HG03460 (cell line): ENCODE results near the gene ETV7.
"Not testable (repeated sequence)": the region's sequence is repeated elsewhere in the genome, so short reads cannot be mapped to it uniquely, and the experiment has no call there.

ENCODE experiments used
- ATAC-seq: cut with Tn5 transposase; IDR thresholded peaks from one replicate; pipeline ENCODE4 v1.9.1; 2021; ENCODE audit not compliant: unreplicated experiment

The ETV7 gene

DNA sequence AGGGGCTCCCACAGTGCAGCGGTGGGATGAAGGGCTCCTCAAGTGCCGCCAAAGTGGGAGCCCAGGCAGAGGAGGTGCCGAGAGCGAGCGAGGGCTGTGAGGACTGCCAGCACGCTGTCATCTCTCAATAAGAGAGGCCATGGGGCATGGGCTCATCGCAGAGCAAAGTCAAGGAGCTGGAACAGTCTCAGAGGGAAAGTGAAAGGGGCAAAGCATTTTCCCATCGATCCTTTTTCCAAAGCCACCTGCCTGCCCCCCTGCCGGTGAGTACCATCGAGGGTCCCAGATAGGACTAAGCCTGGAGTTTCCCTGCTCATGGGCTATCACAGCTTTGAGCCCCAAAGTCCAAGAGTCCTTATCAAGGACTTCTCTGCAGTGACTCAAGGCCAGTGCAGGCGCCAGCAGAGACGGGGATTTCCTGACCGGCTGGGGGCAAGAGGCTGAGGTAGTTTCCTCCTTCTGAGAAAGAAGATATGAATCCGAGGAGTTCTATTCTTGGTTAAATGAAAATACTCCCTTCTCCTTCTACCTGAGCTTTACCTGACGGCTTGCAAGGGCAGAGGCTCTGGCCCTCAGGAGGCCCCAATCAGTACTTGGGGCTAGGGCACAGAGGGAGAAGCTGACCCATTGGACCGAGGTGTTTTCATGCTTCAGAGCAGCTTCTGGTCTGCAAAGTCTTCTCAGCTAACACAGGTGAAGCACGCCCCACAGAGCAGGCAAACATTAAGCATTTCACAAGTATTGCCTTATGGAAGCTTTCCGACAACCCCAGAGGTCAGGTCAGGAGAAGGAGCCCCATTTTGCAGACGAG is 22.6 kb downstream of the ETV7 start:
- ATAC-seq = no peak

- not testable (repeated sequence) for ATAC-seq
Measured at GRCh38 chr6:36364061-36364635, 23.3 kb downstream of the ETV7 start.

DNA sequence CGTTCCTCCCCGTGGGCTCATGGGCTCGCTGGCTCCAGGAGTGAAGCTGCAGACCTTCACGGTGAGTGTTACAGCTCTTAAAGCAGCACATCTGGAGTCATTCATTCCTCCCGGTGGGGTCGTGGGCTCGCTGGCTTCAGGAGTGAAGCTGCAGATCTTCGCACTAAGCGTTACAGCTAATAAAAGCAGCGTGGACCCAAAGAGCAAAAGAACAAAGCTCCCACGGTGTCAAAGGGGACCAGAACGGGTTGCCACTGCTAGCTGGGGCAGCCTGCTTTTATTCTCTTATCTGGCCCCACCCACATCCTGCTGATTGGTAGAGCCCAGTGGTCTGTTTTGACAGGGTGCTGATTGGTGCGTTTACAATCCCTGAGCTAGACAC is 24.1 kb downstream of the ETV7 start:
- not testable (repeated sequence) for ATAC-seq

DNA sequence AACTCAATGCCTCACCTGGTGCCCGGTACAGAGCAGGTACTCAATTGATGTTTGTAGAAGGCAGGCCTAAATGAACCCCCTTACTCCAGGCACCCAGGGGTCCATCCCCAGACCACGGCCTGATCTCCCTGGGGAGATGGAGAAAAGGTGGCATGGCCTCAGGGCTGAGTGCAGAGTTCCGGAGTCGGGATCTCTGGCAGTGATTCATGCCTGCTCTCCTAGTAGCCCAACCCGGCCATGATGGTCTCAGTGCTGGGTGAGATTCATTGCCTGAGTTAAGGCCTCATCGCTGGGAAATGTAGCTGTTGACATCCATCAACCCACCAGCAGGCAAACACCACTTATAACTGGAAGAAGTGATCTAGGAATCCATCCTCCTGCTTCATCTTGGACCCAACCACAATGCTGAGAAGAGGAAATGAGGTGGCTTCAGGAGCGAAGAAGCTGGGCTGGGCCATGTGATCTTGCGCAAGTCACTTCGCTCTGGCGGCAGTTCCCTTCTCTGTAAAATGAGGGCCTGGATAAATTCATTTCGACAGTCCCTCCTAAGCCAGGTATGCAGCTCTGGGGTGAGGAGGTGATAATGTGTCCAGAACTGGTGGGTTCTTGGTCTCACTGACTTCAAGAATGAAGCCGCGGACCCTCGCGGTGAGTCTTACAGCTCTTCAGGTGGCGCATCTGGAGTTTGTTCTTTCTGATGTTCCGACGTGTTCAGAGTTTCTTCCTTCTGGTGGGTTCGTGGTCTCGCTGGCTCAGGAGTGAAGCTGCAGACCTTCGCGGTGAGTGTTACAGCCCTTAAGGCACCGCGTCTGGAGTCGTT is 24.7 kb downstream of the ETV7 start:
- no peak for ATAC-seq

DNA sequence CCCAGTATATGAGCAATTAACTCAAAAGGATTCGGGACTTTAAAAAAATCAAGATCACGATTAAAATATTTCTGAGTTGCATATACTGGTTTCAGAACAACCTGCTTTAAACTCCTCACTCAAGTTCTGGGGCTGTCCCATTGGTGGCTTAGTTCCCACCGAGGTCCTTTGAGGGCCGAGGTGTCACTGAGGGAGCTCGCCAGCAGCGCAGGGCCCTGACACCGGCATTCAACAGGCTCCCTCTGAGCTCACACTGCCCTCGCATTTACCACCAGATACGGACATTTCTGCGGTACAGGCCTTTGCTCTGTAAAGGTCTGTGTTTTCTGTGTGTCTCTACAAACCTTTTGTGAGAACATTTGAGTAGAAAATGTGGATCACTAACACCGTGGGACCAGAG is 26.4 kb downstream of the ETV7 start:
- ATAC-seq = no peak

GRCh38 chr6:36360241-36361054 is 27.0 kb downstream of the ETV7 start:
- ATAC-seq = no peak

DNA sequence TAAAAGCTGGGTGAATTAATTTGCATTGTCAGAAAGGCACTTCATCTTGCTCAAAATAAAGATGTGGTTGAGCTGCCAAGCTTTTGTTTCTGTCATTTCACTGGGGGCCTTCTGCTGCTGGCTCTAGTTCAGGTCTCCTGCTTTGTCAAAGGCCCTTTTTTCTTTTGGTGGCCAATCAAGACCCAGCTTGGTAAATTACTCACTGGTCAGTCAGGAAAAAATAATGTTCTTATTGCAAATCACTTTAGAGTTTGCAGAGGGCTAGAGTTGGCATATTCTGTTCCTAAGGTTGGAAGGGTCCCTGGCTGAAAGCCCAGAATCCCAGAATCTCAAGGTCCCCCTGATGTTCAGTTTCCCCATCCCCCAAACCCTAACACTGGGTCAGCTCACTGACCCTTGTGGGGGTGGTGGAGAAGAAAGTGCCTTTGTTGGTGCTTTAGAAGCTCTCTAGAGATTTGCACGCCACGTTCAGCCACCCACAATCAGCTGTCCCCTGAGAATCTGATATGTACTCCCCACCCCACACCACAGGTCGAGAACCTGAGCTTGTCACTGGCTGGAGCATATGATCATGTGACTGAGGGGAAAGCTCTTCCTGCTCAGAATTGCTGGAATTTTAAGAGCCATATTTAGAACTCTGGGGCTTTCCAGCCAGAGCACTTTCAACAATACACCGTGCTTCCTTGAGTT is 29.1 kb downstream of the ETV7 start:
- no peak for ATAC-seq

GRCh38 chr6:36357872-36358225 is 29.6 kb downstream of the ETV7 start:
- no peak for ATAC-seq

- ATAC-seq = no peak
Measured at GRCh38 chr6:36355819-36356218, 31.6 kb downstream of the ETV7 start.

DNA sequence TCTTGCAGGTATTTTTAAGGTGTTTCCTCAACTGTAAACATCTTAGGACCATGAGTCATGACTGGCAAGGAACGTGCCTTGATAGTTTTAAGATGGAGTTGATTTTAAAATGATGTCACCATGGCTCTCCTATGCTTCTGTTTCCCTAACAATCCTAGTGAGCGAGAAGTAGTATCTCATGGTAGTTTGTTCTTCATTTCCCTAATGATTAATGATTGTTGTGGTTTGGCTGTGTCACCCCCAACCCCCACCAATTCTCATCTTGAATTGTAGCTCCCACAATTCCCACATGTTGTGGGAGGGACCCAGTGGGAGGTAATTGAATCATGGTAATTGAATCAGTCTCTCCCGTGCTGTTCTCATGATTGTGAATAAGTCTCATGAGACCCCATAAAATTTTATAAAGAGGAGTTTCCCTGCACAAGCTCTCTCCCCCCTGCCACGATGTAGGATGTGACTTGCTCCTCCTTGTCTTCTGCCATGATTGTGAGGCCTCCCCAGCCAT is 34.0 kb downstream of the ETV7 start:
- no peak for ATAC-seq

DNA sequence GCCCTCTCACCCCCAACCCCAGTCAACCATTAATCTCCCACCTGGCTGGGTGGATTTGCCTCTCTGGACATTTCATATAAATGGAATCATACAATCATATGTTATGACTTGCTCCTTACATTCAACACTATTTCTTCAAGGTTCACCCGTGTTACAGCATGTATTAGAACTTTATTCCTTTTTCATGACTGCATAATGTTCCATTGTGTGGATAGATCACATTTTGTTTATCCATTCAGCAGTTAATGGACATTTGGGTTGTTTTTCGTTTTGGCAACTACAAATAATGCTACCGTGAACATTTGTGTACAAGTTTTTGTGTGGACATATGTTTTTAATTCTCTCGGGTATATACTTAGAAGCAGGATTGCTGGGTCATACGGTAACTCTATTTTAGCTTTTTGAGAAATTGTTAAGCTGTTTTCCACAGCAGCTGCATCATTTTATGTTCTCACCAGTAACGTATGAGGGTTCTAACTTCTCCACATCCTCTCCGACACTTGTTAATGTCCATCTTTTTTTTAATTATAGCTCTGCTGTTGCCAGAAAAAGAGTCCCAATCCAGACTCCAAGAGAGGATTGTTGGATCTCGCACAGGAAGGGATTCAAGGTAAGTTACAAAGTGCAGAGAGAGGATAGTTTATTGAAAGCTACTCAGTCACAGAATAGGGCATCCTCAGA is 34.9 kb downstream of the ETV7 start:
- ATAC-seq = no peak

DNA sequence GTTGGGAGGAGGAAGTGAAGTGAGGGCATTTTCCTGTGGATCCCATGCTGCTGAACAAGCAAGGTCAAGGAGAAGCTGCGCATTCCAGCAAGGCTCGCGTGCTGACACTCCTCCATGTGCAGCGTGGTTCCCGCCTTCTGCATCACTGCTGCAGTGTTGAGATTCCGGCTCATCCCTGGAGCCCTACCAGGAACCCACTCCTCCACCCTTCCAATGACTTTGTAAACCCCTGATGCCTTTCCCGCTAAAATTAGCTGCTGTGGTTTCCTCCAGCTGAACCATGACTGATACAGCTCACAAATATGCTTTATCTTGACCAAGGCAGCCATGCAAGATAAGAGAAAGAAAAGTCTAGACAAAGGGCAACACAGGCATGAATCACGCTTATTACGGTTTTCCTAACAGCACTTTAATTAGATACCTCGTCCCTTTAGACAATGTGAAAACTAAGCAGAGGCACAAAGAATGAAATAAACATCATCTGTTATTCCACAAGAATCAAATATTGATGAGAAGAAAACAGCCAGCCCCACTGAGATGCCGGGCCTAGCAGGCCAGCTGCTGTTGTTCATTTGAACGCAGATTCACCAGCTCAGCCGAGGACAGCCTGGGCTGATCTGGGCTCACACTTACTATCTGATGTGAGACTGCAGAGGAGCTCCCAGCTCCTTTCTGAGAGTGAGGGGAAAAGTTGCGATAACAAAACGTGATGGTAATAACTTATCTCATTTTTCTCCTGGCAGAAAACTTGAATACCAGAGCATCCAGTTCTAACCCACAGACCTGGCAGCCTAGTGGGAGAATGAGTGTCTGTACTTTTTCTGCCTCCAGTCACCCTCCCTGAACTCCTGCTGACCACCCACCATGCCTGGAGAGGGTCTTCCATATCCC is 36.5 kb downstream of the ETV7 start:
- no peak for ATAC-seq

GRCh38 chr6:36350082-36350481 is 37.4 kb downstream of the ETV7 start:
- no peak for ATAC-seq

DNA sequence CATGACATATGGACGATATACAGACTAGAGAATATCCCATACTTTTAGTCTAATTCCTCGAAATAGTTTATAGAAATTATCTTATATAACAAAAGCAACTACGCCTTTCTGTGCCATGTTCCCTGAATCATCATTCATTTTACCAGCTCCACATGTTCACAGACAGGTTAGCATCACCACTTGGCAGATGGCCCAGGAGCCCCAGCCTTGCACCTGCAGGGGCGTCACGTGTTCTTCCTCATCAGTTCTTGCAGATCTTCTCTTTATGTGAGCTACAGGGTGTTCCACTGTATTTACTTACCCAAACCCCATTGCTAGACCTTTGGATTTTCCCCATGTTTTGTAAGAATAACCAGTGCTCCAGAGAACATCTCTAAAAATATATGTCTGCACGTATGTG is 38.2 kb downstream of the ETV7 start:
- no peak for ATAC-seq

GRCh38 chr6:36347621-36348020 is 39.8 kb downstream of the ETV7 start:
- ATAC-seq = no peak

- no peak for ATAC-seq
Measured at GRCh38 chr6:36346486-36347273, 40.8 kb downstream of the ETV7 start.

GRCh38 chr6:36345681-36346466 is 41.6 kb downstream of the ETV7 start:
- ATAC-seq = no peak
